H9 (cell line): ENCODE measurements around the gene TFAP2E. TPM values are rescaled to one million over a fixed set of nuclear protein-coding genes. Genes with fewer than 3 reads are reported as not detected.

Source experiments
- DNase-seq: peaks from one replicate; pipeline ENCODE4 v3.0.0-alpha.2; 2017
- H2AFZ ChIP-seq: one replicate; pipeline ENCODE4 v1.6.1; 2013; ENCODE audit warnings: mild to moderate bottlenecking, low read length, control low read depth, moderate library complexity
- H2AK5ac ChIP-seq: 2 replicates; pipeline ENCODE4 v1.6.1; 2013; ENCODE audit warnings: low read length, control low read depth, mixed read lengths; ENCODE audit not compliant: insufficient read length
- H2BK120ac ChIP-seq: one replicate; pipeline ENCODE4 v1.6.1; 2013; ENCODE audit warnings: low read depth, mild to moderate bottlenecking, low read length, control low read depth, inconsistent platforms; ENCODE audit not compliant: poor library complexity, severe bottlenecking
- H2BK12ac ChIP-seq: 2 replicates; pipeline ENCODE4 v1.6.1; 2013; ENCODE audit warnings: low read length, control low read depth, mixed read lengths, low read depth; ENCODE audit not compliant: insufficient read length
- H2BK15ac ChIP-seq: 2 replicates; pipeline ENCODE4 v1.6.1; 2013; ENCODE audit warnings: low read depth, low read length, control low read depth
- H2BK20ac ChIP-seq: one replicate; pipeline ENCODE4 v1.6.1; 2013; ENCODE audit warnings: low read depth, mild to moderate bottlenecking, low read length, control low read depth, inconsistent platforms; ENCODE audit not compliant: poor library complexity, severe bottlenecking
- H2BK5ac ChIP-seq: 2 replicates; pipeline ENCODE4 v1.6.1; 2013; ENCODE audit warnings: low read length, control low read depth, mixed read lengths; ENCODE audit not compliant: insufficient read length
- H3K14ac ChIP-seq: 2 replicates; pipeline ENCODE4 v1.6.1; 2013; ENCODE audit warnings: low read length, control low read depth; ENCODE audit not compliant: insufficient read depth
- H3K18ac ChIP-seq: 2 replicates; pipeline ENCODE4 v1.6.1; 2013; ENCODE audit warnings: low read depth, mild to moderate bottlenecking, mixed read lengths, low read length, control low read depth; ENCODE audit not compliant: insufficient read length
- H3K23ac ChIP-seq: 2 replicates; pipeline ENCODE4 v1.6.1; 2013; ENCODE audit warnings: low read length, control low read depth, mixed read lengths, low read depth; ENCODE audit not compliant: insufficient read length
- H3K23me2 ChIP-seq: 2 replicates; pipeline ENCODE4 v1.6.1; 2013; ENCODE audit warnings: low read depth, mild to moderate bottlenecking, mixed read lengths, low read length, control low read depth; ENCODE audit not compliant: insufficient read length, poor library complexity, severe bottlenecking
- H3K27ac ChIP-seq: 2 replicates; pipeline ENCODE4 v1.5.1; 2013; ENCODE audit warnings: low read length, control low read depth, mixed read lengths, low read depth; ENCODE audit not compliant: insufficient read length
- H3K27me3 ChIP-seq: 2 replicates; pipeline ENCODE4 v1.6.1; 2013; ENCODE audit warnings: low read length, control low read depth, inconsistent platforms; ENCODE audit not compliant: insufficient read depth
- H3K4ac ChIP-seq: 2 replicates; pipeline ENCODE4 v1.6.1; 2013; ENCODE audit warnings: low read depth, mild to moderate bottlenecking, control low read depth, inconsistent platforms, low read length, moderate library complexity
- H3K4me1 ChIP-seq: 2 replicates; pipeline ENCODE4 v1.6.1; 2013; ENCODE audit warnings: low read length, control low read depth, inconsistent platforms; ENCODE audit not compliant: insufficient read depth
- H3K4me2 ChIP-seq: 2 replicates; pipeline ENCODE4 v1.6.1; 2013; ENCODE audit warnings: low read length, control low read depth, mixed read lengths; ENCODE audit not compliant: insufficient read length, insufficient read depth
- H3K56ac ChIP-seq: 2 replicates; pipeline ENCODE4 v1.6.1; 2013; ENCODE audit warnings: low read depth, mild to moderate bottlenecking, mixed read lengths, low read length, control low read depth; ENCODE audit not compliant: insufficient read length
- H3K79me1 ChIP-seq: 2 replicates; pipeline ENCODE4 v1.6.1; 2013; ENCODE audit warnings: low read depth, mild to moderate bottlenecking, moderate library complexity, low read length, control low read depth, inconsistent platforms; ENCODE audit not compliant: insufficient read depth, poor library complexity, severe bottlenecking
- H3K79me2 ChIP-seq: 2 replicates; pipeline ENCODE4 v1.6.1; 2013; ENCODE audit warnings: low read length, control low read depth, inconsistent platforms; ENCODE audit not compliant: insufficient read depth
- H3K9ac ChIP-seq: 2 replicates; pipeline ENCODE4 v1.6.1; 2013; ENCODE audit warnings: low read length, control low read depth, mixed read lengths; ENCODE audit not compliant: insufficient read length; ENCODE audit errors: extremely low read depth
- H3K9me3 ChIP-seq: one replicate; pipeline ENCODE4 v1.6.1; 2013; ENCODE audit warnings: low read depth, low read length, inconsistent platforms; ENCODE audit not compliant: control insufficient read depth
- H3T11ph ChIP-seq: one replicate; pipeline ENCODE4 v1.6.1; 2013; ENCODE audit warnings: mild to moderate bottlenecking, low read length, control low read depth, inconsistent platforms
- H4K20me1 ChIP-seq: one replicate; pipeline ENCODE4 v1.6.1; 2013; ENCODE audit not compliant: control insufficient read depth, insufficient read length, insufficient read depth
- H4K5ac ChIP-seq: 2 replicates; pipeline ENCODE4 v1.6.1; 2013; ENCODE audit warnings: low read depth, mild to moderate bottlenecking, mixed read lengths, low read length, control low read depth; ENCODE audit not compliant: insufficient read length
- H4K8ac ChIP-seq: replicated peaks from 2 replicates; pipeline ENCODE4 v1.6.1; 2013; ENCODE audit warnings: low read length, control low read depth, mixed read lengths, low read depth; ENCODE audit not compliant: insufficient read length
- H4K91ac ChIP-seq: 2 replicates; pipeline ENCODE4 v1.6.1; 2013; ENCODE audit warnings: low read depth, mild to moderate bottlenecking, moderate library complexity, mixed read lengths, low read length, control low read depth; ENCODE audit not compliant: insufficient read length
- H3K27ac Mint-ChIP-seq, 3 experiments: 2 replicates in 2 of 3; 3 replicates in 1 of 3; pipeline ENCODE4 v1.8.0; 2020 to 2021; ENCODE audit warnings: mixed read lengths in 3 of 3, mild to moderate bottlenecking in 1 of 3, moderate library complexity in 1 of 3
- H3K27me3 Mint-ChIP-seq: 2 replicates; pipeline ENCODE4 v1.8.0; 2021; ENCODE audit warnings: low read depth, mild to moderate bottlenecking, moderate library complexity, mixed read lengths
- H3K36me3 Mint-ChIP-seq, 3 experiments: 2 replicates in 2 of 3; 3 replicates in 1 of 3; pipeline ENCODE4 v1.8.0; 2020 to 2021; ENCODE audit warnings: low read depth in 3 of 3, mixed read lengths in 3 of 3; ENCODE audit not compliant: insufficient read depth in 1 of 3
- H3K4me1 Mint-ChIP-seq, 2 experiments: 2 replicates each; pipeline ENCODE4 v1.8.0; 2020; ENCODE audit warnings: mixed read lengths in 2 of 2
- H3K4me3 Mint-ChIP-seq, 2 experiments: 2 replicates in 1 of 2; 3 replicates in 1 of 2; pipeline ENCODE4 v1.8.0; 2020 to 2021; ENCODE audit warnings: mild to moderate bottlenecking in 2 of 2, mixed read lengths in 2 of 2, moderate library complexity in 1 of 2
- H3K9me3 Mint-ChIP-seq, 2 experiments: 2 replicates in 1 of 2; 3 replicates in 1 of 2; pipeline ENCODE4 v1.8.0; 2020; ENCODE audit warnings: mild to moderate bottlenecking in 2 of 2, mixed read lengths in 2 of 2, moderate library complexity in 1 of 2
- WGBS: extraction: QIAGEN DNeasy Blood & Tissue Kit; methylation state at CpG from one replicate; pipeline ENCODE4 v1.1.7; 2013; ENCODE audit warnings: missing lambda C conversion rate, low lambda C conversion rate, mixed read lengths; ENCODE audit not compliant: insufficient read length; ENCODE audit errors: extremely low coverage; 5-methylcytosine and 5-hydroxymethylcytosine counted together
- total RNA-seq: library from RNA; stranded (reverse); gene quantifications from 2 replicates; pipeline ENCODE4 v1.2.1, GENCODE V29; 2021
- TF ChIP-seq, protein P1 (sequence below): fragments of 200-600 bp; sonication (generic); conservative IDR thresholded peaks from 3 replicates; pipeline ENCODE4 v1.8.0; 2021; ENCODE audit warnings: antibody characterized with exemption, mild to moderate bottlenecking

The TFAP2E gene
- total RNA-seq, 1 experiment from 2014 or later: 0.70 TPM

DNA sequence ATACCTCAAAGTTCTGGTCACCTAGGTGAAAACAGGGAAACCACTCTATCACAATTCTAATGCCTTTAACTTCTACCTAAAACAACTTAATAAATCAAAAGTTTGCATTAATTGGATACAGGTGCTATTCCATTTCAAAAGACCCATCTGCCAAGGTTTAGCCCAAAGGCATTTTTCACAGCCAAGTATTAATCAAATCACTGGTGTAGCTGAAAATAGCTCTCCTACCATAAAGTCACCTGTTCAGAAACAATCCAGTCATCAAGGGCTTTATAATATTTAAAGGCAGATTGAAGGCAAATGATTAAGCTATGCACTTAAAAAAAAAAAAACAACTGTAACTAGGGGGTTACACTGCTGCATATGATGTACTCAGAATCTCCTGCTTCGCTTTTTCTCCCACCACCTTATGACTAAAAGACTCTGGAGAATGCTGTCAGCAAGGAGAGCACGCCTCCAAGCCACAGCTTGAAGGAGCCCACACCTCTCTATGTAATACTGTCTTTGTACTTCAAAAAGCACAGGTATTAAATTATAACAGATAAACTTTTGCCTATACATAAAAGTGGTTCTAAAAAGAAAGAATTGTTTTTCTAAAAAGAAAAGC lies 36.5 kb upstream of the TFAP2E start:
- Histone ChIP-seq H3K79me2 (peaks cover 5% of the 10 kb centered on the region; the same call in 1 of the 2 replicates), H2BK15ac (no peak overlapping the region), H3K4me2 (no peak overlapping the region), H4K5ac (no peak overlapping the region), H4K20me1 (no peaks in the 10 kb centered on the region), H3K4me1 (peaks cover 14% of the 10 kb centered on the region), H2AFZ (no peak overlapping the region), H3T11ph (no peak overlapping the region), H3K27me3 (no peaks in the 10 kb centered on the region), H3K56ac (no peak overlapping the region), H2BK120ac (no peak overlapping the region), H3K9me3 (no peaks in the 10 kb centered on the region), H2BK12ac (no peak overlapping the region), H2BK5ac (no peak overlapping the region), H3K18ac (no peak overlapping the region), H2AK5ac (no peak overlapping the region), H3K4ac (no peak overlapping the region), H3K14ac (no peak overlapping the region), H3K23me2 (no peaks in the 10 kb centered on the region), H3K23ac (no peak overlapping the region), H2BK20ac (no peak overlapping the region), H4K8ac (no peak overlapping the region), H3K79me1 (peaks cover 6% of the 10 kb centered on the region), H4K91ac (no peak overlapping the region), H3K27ac (no peak overlapping the region), H3K9ac (no peak overlapping the region)
- Mint-ChIP-seq H3K4me3 (no peak overlapping the region), H3K27me3 (no peaks in the 10 kb centered on the region), H3K9me3 (peaks cover 0 to under 1% of the 10 kb centered on the region in 2 experiments; a peak in 1 of 5 replicates), H3K36me3 (peaks cover 3 to 19% (median 11%) of the 10 kb centered on the region in 3 experiments; a peak in 6 of 7 replicates), H3K4me1 (peaks cover 46 to 57% of the 10 kb centered on the region in 2 experiments), H3K27ac (peak overlapping the region in 2 of 3 experiments; percentile 78 to 86; a peak in 4 of 7 replicates)
- no peak for DNase-seq
- TF ChIP-seq, protein P1, sequence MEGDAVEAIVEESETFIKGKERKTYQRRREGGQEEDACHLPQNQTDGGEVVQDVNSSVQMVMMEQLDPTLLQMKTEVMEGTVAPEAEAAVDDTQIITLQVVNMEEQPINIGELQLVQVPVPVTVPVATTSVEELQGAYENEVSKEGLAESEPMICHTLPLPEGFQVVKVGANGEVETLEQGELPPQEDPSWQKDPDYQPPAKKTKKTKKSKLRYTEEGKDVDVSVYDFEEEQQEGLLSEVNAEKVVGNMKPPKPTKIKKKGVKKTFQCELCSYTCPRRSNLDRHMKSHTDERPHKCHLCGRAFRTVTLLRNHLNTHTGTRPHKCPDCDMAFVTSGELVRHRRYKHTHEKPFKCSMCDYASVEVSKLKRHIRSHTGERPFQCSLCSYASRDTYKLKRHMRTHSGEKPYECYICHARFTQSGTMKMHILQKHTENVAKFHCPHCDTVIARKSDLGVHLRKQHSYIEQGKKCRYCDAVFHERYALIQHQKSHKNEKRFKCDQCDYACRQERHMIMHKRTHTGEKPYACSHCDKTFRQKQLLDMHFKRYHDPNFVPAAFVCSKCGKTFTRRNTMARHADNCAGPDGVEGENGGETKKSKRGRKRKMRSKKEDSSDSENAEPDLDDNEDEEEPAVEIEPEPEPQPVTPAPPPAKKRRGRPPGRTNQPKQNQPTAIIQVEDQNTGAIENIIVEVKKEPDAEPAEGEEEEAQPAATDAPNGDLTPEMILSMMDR: no peak
- WGBS: no CpG with 5 or more reads among the region's 2 CpGs
